Parathyroid adenoma (tissue), 2 donors: ENCODE data around the gene GLYATL1B.
A peak's percentile ranks its signal among the peaks of the same experiment; 100 is the strongest.
"Not testable (repeated sequence)": the region's sequence is repeated elsewhere in the genome, so short reads cannot be mapped to it uniquely, and the experiment has no call there.

Experiments
- H2AFZ ChIP-seq: fragments of 300-600 bp; sonication (generic); one replicate; pipeline ENCODE4 v1.7.0; 2017; ENCODE audit warnings: antibody characterized with exemption, mild to moderate bottlenecking
- H3K27ac ChIP-seq: fragments of 300-600 bp; sonication (generic); one replicate; pipeline ENCODE4 v1.7.0; 2017
- H3K27me3 ChIP-seq: fragments of 300-600 bp; sonication (generic); one replicate; pipeline ENCODE4 v1.7.0; 2017; ENCODE audit warnings: low read length; ENCODE audit not compliant: control insufficient read depth, insufficient read depth
- H3K36me3 ChIP-seq: fragments of 300-600 bp; sonication (generic); one replicate; pipeline ENCODE4 v1.7.0; 2017; ENCODE audit warnings: low read length; ENCODE audit not compliant: control insufficient read depth, insufficient read depth
- H3K4me1 ChIP-seq: fragments of 300-600 bp; sonication (generic); one replicate; pipeline ENCODE4 v1.7.0; 2017; ENCODE audit warnings: control low read depth
- H3K4me2 ChIP-seq: fragments of 300-600 bp; sonication (generic); one replicate; pipeline ENCODE4 v1.7.0; 2017; ENCODE audit warnings: low read length
- H3K4me3 ChIP-seq: fragments of 300-600 bp; sonication (generic); one replicate; pipeline ENCODE4 v1.7.0; 2017; ENCODE audit warnings: low read depth, low read length
- H3K79me2 ChIP-seq: fragments of 300-600 bp; sonication (generic); one replicate; pipeline ENCODE4 v1.7.0; 2017; ENCODE audit warnings: control low read depth
- H3K9ac ChIP-seq: fragments of 300-600 bp; sonication (generic); one replicate; pipeline ENCODE4 v1.7.0; 2017; ENCODE audit warnings: mild to moderate bottlenecking
- H3K9me3 ChIP-seq: fragments of 300-600 bp; sonication (generic); one replicate; pipeline ENCODE4 v1.7.0; 2017; ENCODE audit warnings: low read length; ENCODE audit not compliant: control insufficient read depth
- CTCF ChIP-seq: fragments of 300-600 bp; sonication (generic); IDR thresholded peaks from one replicate; pipeline ENCODE4 v1.7.0; 2017; ENCODE audit warnings: antibody characterized with exemption, mild to moderate bottlenecking
- donor health status: primary hyperparathyroidism.

GLYATL1B gene

GRCh38 chr11:59086007-59086406, at the start of gene GLYATL1B:
GLYATL1B (plus strand) TSS chr11:59086307; CDS start chr11:59086307, 0 bp downstream.
- H3K4me2 ChIP-seq, H3K4me3 ChIP-seq, H3K9ac ChIP-seq, H2AFZ ChIP-seq, H3K4me1 ChIP-seq, H3K27me3 ChIP-seq, H3K27ac ChIP-seq, H3K36me3 ChIP-seq, H3K79me2 ChIP-seq, H3K9me3 ChIP-seq: not testable (repeated sequence)

GRCh38 chr11:59036542-59036941, 49.6 kb upstream of the GLYATL1B start:
- not testable (repeated sequence) for H3K4me3 ChIP-seq, H3K4me2 ChIP-seq, H3K27me3 ChIP-seq, H3K36me3 ChIP-seq, H2AFZ ChIP-seq, H3K27ac ChIP-seq, H3K9ac ChIP-seq, H3K79me2 ChIP-seq, H3K4me1 ChIP-seq, H3K9me3 ChIP-seq

- not testable (repeated sequence) for H3K9me3 ChIP-seq, H3K27me3 ChIP-seq, H3K4me2 ChIP-seq, H2AFZ ChIP-seq, H3K9ac ChIP-seq, H3K79me2 ChIP-seq, H3K4me3 ChIP-seq, H3K36me3 ChIP-seq, H3K4me1 ChIP-seq, H3K27ac ChIP-seq
Measured at GRCh38 chr11:59037434-59037833, 48.7 kb upstream of the GLYATL1B start.

GRCh38 chr11:59040607-59041006, 45.5 kb upstream of the GLYATL1B start:
- TF ChIP-seq CTCF, result no peak
- no peak overlapping the region for H3K4me2 ChIP-seq
- H3K36me3 ChIP-seq, result no peaks in the 10 kb centered on the region
- H3K27me3 ChIP-seq, result no peaks in the 10 kb centered on the region
- H3K27ac ChIP-seq, result no peak overlapping the region
- no peaks in the 10 kb centered on the region for H3K4me1 ChIP-seq
- H3K4me3 ChIP-seq, result no peak overlapping the region
- H3K9me3 ChIP-seq, result no peaks in the 10 kb centered on the region
- H3K79me2 ChIP-seq, result no peaks in the 10 kb centered on the region
- no peak overlapping the region for H3K9ac ChIP-seq
- H2AFZ ChIP-seq, result no peak overlapping the region

GRCh38 chr11:59051383-59051782, 34.7 kb upstream of the GLYATL1B start:
- H3K4me2 ChIP-seq, H2AFZ ChIP-seq, H3K9me3 ChIP-seq, H3K27me3 ChIP-seq, H3K9ac ChIP-seq, H3K4me1 ChIP-seq, H3K36me3 ChIP-seq, H3K27ac ChIP-seq, H3K4me3 ChIP-seq, H3K79me2 ChIP-seq: not testable (repeated sequence)

GRCh38 chr11:59052355-59052754, 33.8 kb upstream of the GLYATL1B start:
- not testable (repeated sequence) for H3K27ac ChIP-seq, H3K27me3 ChIP-seq, H3K4me2 ChIP-seq, H3K9me3 ChIP-seq, H2AFZ ChIP-seq, H3K36me3 ChIP-seq, H3K79me2 ChIP-seq, H3K9ac ChIP-seq, H3K4me3 ChIP-seq, H3K4me1 ChIP-seq

GRCh38 chr11:59053387-59053786, 32.7 kb upstream of the GLYATL1B start:
- Histone ChIP-seq H3K4me2 (no peak overlapping the region), H3K9me3 (no peaks in the 10 kb centered on the region), H3K4me3 (no peak overlapping the region), H3K79me2 (no peaks in the 10 kb centered on the region), H3K27me3 (no peaks in the 10 kb centered on the region), H3K9ac (no peak overlapping the region), H3K4me1 (no peaks in the 10 kb centered on the region), H3K36me3 (no peaks in the 10 kb centered on the region), H3K27ac (no peak overlapping the region), H2AFZ (no peak overlapping the region)
- peak; percentile 54 for TF ChIP-seq CTCF
